ENCODE data around the gene ZMAT3. TPM values are rescaled to one million over a fixed set of nuclear protein-coding genes. Genes with fewer than 3 reads are reported as not detected.

ZMAT3 gene
- total RNA-seq, 2 experiments from 2014 or later: 26.9 to 28.3 TPM

DNA sequence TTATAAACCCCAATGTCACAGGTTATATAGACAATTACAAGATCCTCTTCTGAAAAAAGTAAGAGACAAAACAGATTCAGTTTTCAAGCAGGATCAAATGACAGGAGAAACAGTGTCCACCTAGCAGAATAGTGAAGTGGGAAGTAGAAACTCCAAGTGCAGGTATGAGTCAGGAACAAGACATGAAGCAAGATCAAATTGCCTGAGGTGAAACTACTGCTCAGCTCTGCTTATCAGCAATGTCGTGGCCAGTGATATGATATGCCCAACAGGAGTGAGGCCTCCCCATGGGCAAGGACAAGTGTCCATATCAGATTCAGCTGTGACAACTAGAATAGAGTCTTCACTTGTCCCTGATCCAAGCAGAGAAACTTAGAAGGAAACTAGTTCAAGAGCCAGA lies 100.0 kb downstream of the ZMAT3 start:
- CTCF ChIA-PET: no interaction called here
- Mint-ChIP-seq H3K36me3 (ENCODE audit: low read depth) (peaks cover 12% of the 10 kb centered on the region), H3K9me3 (peaks cover 8% of the 10 kb centered on the region), H3K4me3 (no peak overlapping the region), H3K27ac (no peak overlapping the region), H3K27me3 (ENCODE audit: low read depth) (no peaks in the 10 kb centered on the region), H3K4me1 (ENCODE audit: low read depth) (peaks cover 10% of the 10 kb centered on the region)
- no peak for DNase-seq
- intact Hi-C loops (cut with micrococcal nuclease): no loop called here

DNA sequence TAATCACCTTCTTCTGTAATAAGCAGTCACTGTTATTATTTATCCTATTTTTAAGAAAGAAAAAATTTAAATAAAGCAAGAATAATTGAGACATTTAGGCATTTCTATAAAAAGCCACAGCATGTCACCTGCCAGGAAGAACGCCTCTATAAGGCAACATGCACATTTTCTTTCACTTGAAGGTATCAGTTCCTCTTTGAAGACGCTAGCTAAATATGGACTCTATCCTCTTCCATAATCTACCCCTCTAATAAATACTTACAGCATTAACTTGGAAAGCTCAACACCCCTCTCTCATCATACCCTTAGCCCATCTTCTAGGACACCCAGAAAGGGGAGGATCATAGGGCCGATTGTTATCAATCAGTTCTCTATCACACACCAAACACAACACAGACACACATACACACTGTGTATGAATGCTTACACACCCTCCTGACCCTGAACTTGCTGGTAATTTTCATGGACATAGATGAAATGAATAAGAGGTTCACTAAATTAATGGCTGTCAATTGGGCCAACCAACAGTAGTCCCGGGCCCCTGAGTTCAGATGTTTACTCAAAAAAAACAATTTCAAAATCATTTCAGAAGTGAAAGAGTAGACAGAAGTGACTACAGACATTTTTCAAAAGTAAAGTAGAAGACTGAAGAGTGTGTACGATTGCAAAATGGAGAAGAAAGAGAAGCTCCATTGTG lies 102.5 kb downstream of the ZMAT3 start:
- no peaks in the 10 kb centered on the region for H3K27me3 Mint-ChIP-seq (ENCODE audit: low read depth)
- CTCF ChIA-PET: no interaction called here
- H3K9me3 Mint-ChIP-seq: peaks cover 4% of the 10 kb centered on the region
- H3K36me3 Mint-ChIP-seq (ENCODE audit: low read depth): peaks cover 9% of the 10 kb centered on the region
- peaks cover 13% of the 10 kb centered on the region for H3K4me1 Mint-ChIP-seq (ENCODE audit: low read depth)
- DNase-seq: no peak
- H3K4me3 Mint-ChIP-seq: no peak overlapping the region
- intact Hi-C loops (cut with micrococcal nuclease): loop anchor here (10.0 kb wide), 1 partner anchor 344 kb away; no protein-coding TSS in a partner anchor
- H3K27ac Mint-ChIP-seq: no peak overlapping the region

Other genes starting within 250 kb of the ZMAT3 start
- gene PIK3CA, start 76.5 kb upstream of the ZMAT3 start, total RNA-seq: 10 to 100 TPM; 15.8 to 15.9 TPM
- gene KCNMB3, start 179.3 kb upstream of the ZMAT3 start, total RNA-seq: under 1 TPM; 0.20 to 0.29 TPM

All from activated naive CD4-positive, alpha-beta T cell treated with anti-CD3 and anti-CD28 coated beads for 36 hours (primary cell).